Activated CD8-positive, alpha-beta memory T cell treated with anti-CD3 and anti-CD28 coated beads, Interleukin-2, amount 10 ng/mL, durations not matched to agents 7 days and 5 days (primary cell): ENCODE measurements around the gene MAST3. TPM values are rescaled to one million over a fixed set of nuclear protein-coding genes. Genes with fewer than 3 reads are reported as not detected.

ENCODE experiments used
- ATAC-seq: fragments of 150-1000 bp; cut with Tn5 transposase; one replicate; pipeline ENCODE4 v1.10.0; 2021; ENCODE audit warnings: moderate library complexity
- CTCF ChIA-PET: fragments of 350-600 bp; sonication (Branson Sonifier 250); formaldehyde crosslinking; loops from one replicate; lab custom pipeline; 2021; ENCODE audit warnings: antibody characterized with exemption; lab: Charles Lee
- DNase-seq: peaks from one replicate; pipeline ENCODE4 v3.0.0-alpha.2; 2020
- H3K27ac Mint-ChIP-seq: one replicate; pipeline ENCODE4 v1.8.0; 2021; ENCODE audit warnings: mild to moderate bottlenecking, mixed read lengths
- H3K27me3 Mint-ChIP-seq: one replicate; pipeline ENCODE4 v1.8.0; 2021; ENCODE audit warnings: mixed read lengths
- H3K36me3 Mint-ChIP-seq: one replicate; pipeline ENCODE4 v1.8.0; 2021; ENCODE audit warnings: mild to moderate bottlenecking, mixed read lengths
- H3K4me1 Mint-ChIP-seq: one replicate; pipeline ENCODE4 v1.8.0; 2021; ENCODE audit warnings: mixed read lengths
- H3K4me3 Mint-ChIP-seq: one replicate; pipeline ENCODE4 v1.8.0; 2021; ENCODE audit warnings: mild to moderate bottlenecking, moderate library complexity, mixed read lengths
- H3K9me3 Mint-ChIP-seq: one replicate; pipeline ENCODE4 v1.8.0; 2022; ENCODE audit warnings: low read depth, mixed read lengths
- total RNA-seq, 2 experiments: library from RNA; stranded (reverse); gene quantifications; one replicate each; pipeline ENCODE4 v1.2.3, GENCODE V29; 2021

Gene MAST3
- total RNA-seq, 2 experiments from 2014 or later: 25.7 to 34.1 TPM

DNA sequence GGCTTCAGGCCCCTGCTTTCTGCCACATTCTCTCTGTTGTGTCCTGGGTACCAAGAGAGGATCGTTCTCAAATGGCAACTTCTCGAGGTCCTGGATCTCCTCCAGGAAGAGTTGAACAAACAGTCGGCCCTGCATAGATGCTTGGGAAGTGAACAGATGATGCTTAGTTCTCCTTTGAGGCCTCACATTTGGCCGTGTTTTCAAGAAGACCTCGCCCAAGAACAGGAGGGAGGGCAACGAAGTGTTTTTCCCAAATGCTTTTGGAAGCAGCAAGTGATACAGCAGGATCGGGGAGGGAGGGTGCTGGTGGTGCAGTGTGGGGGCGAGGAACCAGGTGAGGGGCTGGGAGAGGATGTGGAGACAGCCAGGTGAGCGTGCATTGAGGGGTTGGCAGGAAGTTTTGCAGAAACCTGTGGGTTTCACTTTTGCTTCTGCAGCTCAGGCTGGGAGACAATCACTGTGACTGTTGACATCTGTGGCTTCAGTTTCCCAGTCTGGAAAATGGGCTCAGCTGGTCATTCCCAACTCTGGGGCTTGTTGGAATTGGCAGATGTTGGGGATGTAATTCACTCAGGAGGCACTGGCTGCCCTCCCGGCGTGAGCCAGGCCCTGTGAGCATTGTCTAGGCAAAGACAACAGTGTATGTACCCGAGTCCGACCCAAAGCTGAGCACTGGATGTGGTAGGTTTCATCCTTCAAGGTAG is 21.6 kb downstream of the MAST3 start:
- Mint-ChIP-seq H3K27me3 (no peaks in the 10 kb centered on the region), H3K4me1 (peaks cover 42% of the 10 kb centered on the region), H3K36me3 (peaks cover 5% of the 10 kb centered on the region), H3K9me3 (no peaks in the 10 kb centered on the region), H3K4me3 (peak overlapping the region; percentile 80), H3K27ac (peak overlapping the region; percentile 90)
- DNase-seq (peak; percentile 78), ATAC-seq (peak; percentile 48)
- CTCF ChIA-PET: interaction anchor here (0.6 to 3.9 kb wide), 22 partner anchors 9 to 210 kb away, joined by 3 to 31 read pairs (median 4); partner anchors contain the start of genes IL12RB1 and PIK3R2

DNA sequence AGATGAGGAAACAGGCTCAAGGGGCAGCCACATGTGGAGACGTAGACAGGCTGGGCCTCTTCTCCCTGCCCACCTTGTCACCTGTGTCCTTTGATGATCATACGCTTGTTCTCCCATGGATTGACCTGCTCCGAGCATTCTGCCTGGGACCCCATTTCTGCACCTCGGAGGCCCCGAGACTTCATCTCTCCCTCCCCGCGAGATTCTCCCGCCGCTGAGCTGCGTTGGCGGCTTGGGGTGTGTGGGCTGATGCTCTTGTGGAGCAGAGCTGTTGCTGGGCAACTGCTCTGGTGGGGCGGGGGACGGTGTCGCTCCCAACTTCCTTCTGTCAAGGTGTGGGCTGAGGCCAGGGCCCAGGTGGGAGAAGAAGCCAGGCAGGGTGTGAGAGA is 22.1 kb downstream of the MAST3 start:
- Mint-ChIP-seq H3K4me1 (peaks cover 42% of the 10 kb centered on the region), H3K27me3 (no peaks in the 10 kb centered on the region), H3K36me3 (peaks cover 9% of the 10 kb centered on the region), H3K27ac (peak overlapping the region; percentile 90), H3K4me3 (peak overlapping the region; percentile 80), H3K9me3 (no peaks in the 10 kb centered on the region)
- ATAC-seq: peak; percentile 48
- CTCF ChIA-PET: interaction anchor here (0.8 to 3.9 kb wide), 15 partner anchors 9 to 132 kb away, joined by 3 to 31 read pairs (median 5); partner anchors contain the start of gene PIK3R2
- DNase-seq: peak; percentile 84

DNA sequence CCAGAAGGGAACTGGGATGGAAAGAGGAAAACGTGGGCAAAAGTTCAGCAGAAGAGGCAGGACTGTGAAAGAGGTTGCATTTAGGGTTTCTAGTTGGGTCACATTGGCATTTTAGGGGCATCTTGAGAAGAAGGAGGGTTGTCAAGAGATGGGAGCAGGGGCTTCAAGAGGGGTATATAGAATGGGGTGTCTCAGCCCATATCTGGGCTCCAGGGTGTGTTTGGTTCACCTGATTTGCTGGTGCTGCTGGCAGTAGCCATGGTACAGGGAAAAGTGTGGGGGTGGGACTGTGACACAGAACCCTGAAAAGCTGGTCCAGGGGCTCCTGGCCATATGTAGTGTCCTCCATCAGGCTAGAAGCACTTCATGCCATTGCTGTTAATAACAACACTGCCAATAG is 22.5 kb downstream of the MAST3 start:
- H3K27me3 Mint-ChIP-seq: no peaks in the 10 kb centered on the region
- H3K4me1 Mint-ChIP-seq: peaks cover 42% of the 10 kb centered on the region
- no peak for ATAC-seq
- no peak for DNase-seq
- peak overlapping the region; percentile 90 for H3K27ac Mint-ChIP-seq
- no peaks in the 10 kb centered on the region for H3K9me3 Mint-ChIP-seq
- peaks cover 10% of the 10 kb centered on the region for H3K36me3 Mint-ChIP-seq
- CTCF ChIA-PET: interaction anchor here (0.9 to 3.9 kb wide), 11 partner anchors 9 to 58 kb away, joined by 3 to 31 read pairs (median 5); partner anchors contain the start of gene PIK3R2
- peak overlapping the region; percentile 80 for H3K4me3 Mint-ChIP-seq

DNA sequence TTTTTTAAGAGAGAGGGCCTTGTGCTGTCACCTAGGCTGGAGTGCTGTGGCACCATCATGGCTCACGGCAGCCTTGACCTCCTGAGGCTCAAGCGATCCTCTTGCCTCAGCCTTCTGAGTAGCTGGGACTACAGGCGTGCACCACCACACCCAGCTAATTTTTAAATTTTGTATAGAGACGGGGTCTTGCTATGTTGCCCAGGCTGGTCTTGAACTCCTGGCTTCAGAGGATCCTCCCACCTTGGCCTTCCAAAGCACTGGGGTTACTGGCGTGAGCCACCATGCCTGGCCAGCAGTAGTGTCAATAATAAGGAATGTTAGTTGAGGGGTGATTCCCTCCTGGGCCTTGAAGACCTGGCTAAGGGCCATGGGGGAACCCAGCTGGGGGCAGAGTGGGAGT is 23.6 kb downstream of the MAST3 start:
- no peaks in the 10 kb centered on the region for H3K27me3 Mint-ChIP-seq
- ATAC-seq: no peak
- no peaks in the 10 kb centered on the region for H3K9me3 Mint-ChIP-seq
- no peak for DNase-seq
- H3K36me3 Mint-ChIP-seq: peaks cover 13% of the 10 kb centered on the region
- peaks cover 42% of the 10 kb centered on the region for H3K4me1 Mint-ChIP-seq
- H3K27ac Mint-ChIP-seq: peak overlapping the region; percentile 90
- H3K4me3 Mint-ChIP-seq: no peak overlapping the region
- CTCF ChIA-PET: interaction anchor here (0.6 to 2.6 kb wide), 3 partner anchors 8 to 183 kb away, joined by 3 to 9 read pairs (median 5); partner anchors contain the start of gene PIK3R2

- DNase-seq (no peak), ATAC-seq (no peak)
- no peaks in the 10 kb centered on the region for H3K9me3 Mint-ChIP-seq
- peak overlapping the region; percentile 24 for H3K27ac Mint-ChIP-seq
- no peaks in the 10 kb centered on the region for H3K27me3 Mint-ChIP-seq
- peaks cover 15% of the 10 kb centered on the region for H3K36me3 Mint-ChIP-seq
- peaks cover 38% of the 10 kb centered on the region for H3K4me1 Mint-ChIP-seq
- CTCF ChIA-PET: interaction anchor here (0.9 to 2.6 kb wide), 4 partner anchors 9 to 46 kb away, joined by 3 to 9 read pairs (median 4); no protein-coding TSS in a partner anchor
- no peak overlapping the region for H3K4me3 Mint-ChIP-seq
Observed at GRCh38 chr19:18122424-18122823, 24.8 kb downstream of the MAST3 start.

GRCh38 chr19:18122860-18123795 is 25.6 kb downstream of the MAST3 start:
- H3K27ac Mint-ChIP-seq: peak overlapping the region; percentile 24
- H3K36me3 Mint-ChIP-seq: peaks cover 15% of the 10 kb centered on the region
- CTCF ChIA-PET: interaction anchor here (0.9 to 2.6 kb wide), 4 partner anchors 10 to 45 kb away, joined by 3 to 9 read pairs (median 4); no protein-coding TSS in a partner anchor
- DNase-seq (no peak), ATAC-seq (no peak)
- no peaks in the 10 kb centered on the region for H3K9me3 Mint-ChIP-seq
- H3K4me1 Mint-ChIP-seq: peaks cover 41% of the 10 kb centered on the region
- no peaks in the 10 kb centered on the region for H3K27me3 Mint-ChIP-seq
- H3K4me3 Mint-ChIP-seq: no peak overlapping the region

- DNase-seq: no peak
- no peaks in the 10 kb centered on the region for H3K27me3 Mint-ChIP-seq
- no peak for ATAC-seq
- peaks cover 39% of the 10 kb centered on the region for H3K4me1 Mint-ChIP-seq
- H3K36me3 Mint-ChIP-seq: peaks cover 21% of the 10 kb centered on the region
- no peak overlapping the region for H3K27ac Mint-ChIP-seq
- CTCF ChIA-PET: interaction anchor here (0.6 to 2.3 kb wide), 2 partner anchors 45 to 289 kb away, joined by 3 to 6 read pairs; no protein-coding TSS in a partner anchor
- no peaks in the 10 kb centered on the region for H3K9me3 Mint-ChIP-seq
- H3K4me3 Mint-ChIP-seq: no peak overlapping the region
Observed at GRCh38 chr19:18123819-18124218, 26.2 kb downstream of the MAST3 start.

DNA sequence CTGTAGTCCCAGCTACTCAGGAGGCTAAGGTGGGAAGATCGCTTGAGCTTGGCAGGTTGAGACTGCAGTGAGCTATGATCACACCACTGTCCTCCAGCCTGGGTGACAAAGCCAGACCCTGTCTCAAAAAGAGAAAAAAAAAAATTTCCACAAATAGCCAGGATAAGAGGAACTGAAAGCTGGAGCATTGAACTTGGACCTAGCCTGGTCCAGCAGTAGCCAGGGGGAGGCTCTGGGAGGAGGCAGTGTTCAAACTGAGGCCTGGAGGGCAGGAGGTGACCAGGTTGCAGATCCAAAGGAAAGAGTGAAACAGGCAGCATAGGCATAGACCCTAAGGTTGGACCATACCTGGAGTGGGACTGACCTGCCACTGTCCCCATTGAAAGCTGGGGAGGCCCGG is 28.5 kb downstream of the MAST3 start:
- no peak for ATAC-seq
- no peak overlapping the region for H3K4me3 Mint-ChIP-seq
- no peaks in the 10 kb centered on the region for H3K27me3 Mint-ChIP-seq
- H3K9me3 Mint-ChIP-seq: no peaks in the 10 kb centered on the region
- H3K4me1 Mint-ChIP-seq: peaks cover 16% of the 10 kb centered on the region
- peak overlapping the region; percentile 32 for H3K27ac Mint-ChIP-seq
- H3K36me3 Mint-ChIP-seq: peaks cover 29% of the 10 kb centered on the region
- CTCF ChIA-PET: interaction anchor here (0.9 kb wide), 2 partner anchors 13 to 42 kb away, joined by 4 to 6 read pairs; no protein-coding TSS in a partner anchor
- DNase-seq: no peak

DNA sequence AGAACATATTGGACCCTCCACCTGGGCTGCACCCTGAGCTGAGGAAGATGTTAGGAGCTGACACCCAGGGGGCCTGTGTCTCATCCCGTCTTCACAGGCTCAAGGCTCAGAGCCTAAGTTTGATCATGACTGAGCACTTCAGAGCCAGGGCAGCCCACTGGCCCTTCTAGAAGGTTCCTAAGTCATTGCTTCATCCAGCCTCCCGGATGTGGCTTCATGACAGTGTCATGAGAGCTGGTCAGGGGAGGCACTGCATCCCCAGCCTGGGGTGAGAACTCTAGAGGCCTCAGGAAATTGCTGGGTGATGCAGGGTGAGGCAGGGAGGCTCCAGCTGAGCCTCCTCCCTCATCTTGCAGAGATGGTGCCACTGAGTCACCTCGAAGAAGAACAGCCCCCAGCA is 30.5 kb downstream of the MAST3 start:
- H3K36me3 Mint-ChIP-seq: peaks cover 37% of the 10 kb centered on the region
- no peak overlapping the region for H3K4me3 Mint-ChIP-seq
- CTCF ChIA-PET: interaction anchor here (1.0 to 2.7 kb wide), 7 partner anchors 8 to 33 kb away, joined by 3 to 9 read pairs (median 8); no protein-coding TSS in a partner anchor
- peak overlapping the region; percentile 74 for H3K27ac Mint-ChIP-seq
- ATAC-seq: peak; percentile 90
- no peaks in the 10 kb centered on the region for H3K9me3 Mint-ChIP-seq
- no peaks in the 10 kb centered on the region for H3K27me3 Mint-ChIP-seq
- DNase-seq: peak; percentile 77
- peaks cover 11% of the 10 kb centered on the region for H3K4me1 Mint-ChIP-seq

- ATAC-seq (no peak), DNase-seq (no peak)
- Mint-ChIP-seq H3K4me1 (peaks cover 10% of the 10 kb centered on the region), H3K4me3 (no peak overlapping the region), H3K9me3 (no peaks in the 10 kb centered on the region), H3K27me3 (no peaks in the 10 kb centered on the region), H3K27ac (peak overlapping the region; percentile 74), H3K36me3 (peaks cover 35% of the 10 kb centered on the region)
- CTCF ChIA-PET: interaction anchor here (0.8 to 2.7 kb wide), 6 partner anchors 9 to 45 kb away, joined by 3 to 9 read pairs (median 4); partner anchors contain the start of gene IFI30
Observed at GRCh38 chr19:18128805-18129204, 31.2 kb downstream of the MAST3 start.

DNA sequence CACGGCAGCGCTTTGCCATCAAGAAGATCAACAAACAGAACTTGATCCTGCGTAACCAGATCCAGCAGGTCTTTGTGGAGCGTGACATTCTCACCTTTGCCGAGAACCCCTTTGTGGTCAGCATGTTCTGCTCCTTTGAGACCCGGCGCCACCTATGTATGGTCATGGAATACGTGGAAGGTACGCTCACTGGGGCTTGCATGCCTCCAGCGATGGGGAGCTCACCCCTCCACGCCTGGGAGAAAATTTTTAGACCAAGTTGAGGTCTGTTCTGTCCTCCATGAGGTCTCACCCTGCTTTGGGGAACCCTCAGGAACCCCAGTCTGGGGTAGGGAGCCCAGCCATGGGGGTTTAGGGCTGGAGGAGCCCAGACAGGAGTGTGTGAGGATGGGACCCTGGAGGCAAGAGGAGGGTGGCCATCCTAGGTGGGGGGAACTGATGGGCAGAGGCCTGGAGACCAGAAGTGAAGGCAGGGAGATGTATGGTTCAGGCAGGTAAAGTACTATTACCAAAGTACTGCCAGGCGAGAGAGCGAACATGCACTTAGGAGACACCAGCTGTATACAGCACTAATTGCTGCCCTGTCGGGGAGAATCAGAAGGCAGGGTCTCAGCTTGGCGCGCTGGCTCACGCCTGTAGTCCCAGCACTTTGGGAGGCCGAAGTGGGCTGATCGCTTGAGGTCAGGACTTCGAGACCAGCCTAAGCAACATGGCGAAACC is 33.1 kb downstream of the MAST3 start:
- DNase-seq: no peak
- ATAC-seq: no peak
- CTCF ChIA-PET: interaction anchor here (2.5 kb wide), 1 partner anchor 11 kb away, joined by 9 read pairs; no protein-coding TSS in a partner anchor
- H3K27me3 Mint-ChIP-seq: no peaks in the 10 kb centered on the region
- H3K36me3 Mint-ChIP-seq: peaks cover 37% of the 10 kb centered on the region
- H3K9me3 Mint-ChIP-seq: no peaks in the 10 kb centered on the region
- no peak overlapping the region for H3K27ac Mint-ChIP-seq
- H3K4me3 Mint-ChIP-seq: no peak overlapping the region
- peaks cover 10% of the 10 kb centered on the region for H3K4me1 Mint-ChIP-seq

- DNase-seq (no peak), ATAC-seq (no peak)
- CTCF ChIA-PET: interaction anchor here (1.4 kb wide), 1 partner anchor 21 kb away, joined by 4 read pairs; no protein-coding TSS in a partner anchor
- Mint-ChIP-seq H3K27me3 (no peaks in the 10 kb centered on the region), H3K27ac (no peak overlapping the region), H3K36me3 (peaks cover 36% of the 10 kb centered on the region), H3K9me3 (no peaks in the 10 kb centered on the region), H3K4me3 (no peak overlapping the region), H3K4me1 (peaks cover 10% of the 10 kb centered on the region)
Observed at GRCh38 chr19:18131841-18132596, 34.4 kb downstream of the MAST3 start.
